Stimulated activated CD8-positive, alpha-beta memory T cell treated with anti-CD3 and anti-CD28 coated beads, Interleukin-15, amount 100 ng/mL, for 48 hours (primary cell): ENCODE results near the gene ASXL2.
"Not testable (repeated sequence)": the region's sequence is repeated elsewhere in the genome, so short reads cannot be mapped to it uniquely, and the experiment has no call there.

Experiments used
- DNase-seq, 2 donors: peaks; one replicate each; pipeline ENCODE4 v3.0.0-alpha.2; 2020; ENCODE audit warnings: low read depth in 2 of 2

Gene ASXL2

GRCh38 chr2:25891672-25892071, 13.4 kb upstream of the ASXL2 start:
- no peak for DNase-seq

GRCh38 chr2:25887624-25888242, 9.4 kb upstream of the ASXL2 start:
- no peak for DNase-seq

DNA sequence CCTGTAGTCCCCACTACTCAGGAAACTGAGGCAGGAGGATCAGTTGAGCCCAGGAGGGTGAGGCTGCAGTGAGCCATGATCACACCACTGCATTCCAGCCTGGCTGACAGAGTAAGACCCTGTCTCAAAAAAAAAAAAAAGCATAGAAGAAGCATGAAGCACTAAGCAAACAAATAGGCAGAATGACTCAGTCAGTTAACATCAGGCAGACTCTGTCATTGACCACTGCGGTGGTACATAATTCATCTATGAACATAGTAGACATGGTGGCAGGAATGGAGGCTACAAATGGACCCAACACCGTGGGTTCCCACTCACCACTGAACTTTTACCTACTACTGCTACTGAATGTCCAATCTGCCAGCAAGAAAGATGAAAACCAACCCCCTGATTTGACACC, 7.6 kb upstream of the ASXL2 start:
- DNase-seq, result no peak

- no peak for DNase-seq
Observed at GRCh38 chr2:25881764-25882163, 3.5 kb upstream of the ASXL2 start.

GRCh38 chr2:25879133-25879730, 945 bp upstream of the ASXL2 start:
- DNase-seq, result no peak

GRCh38 chr2:25877431-25878360, 591 bp downstream of the ASXL2 start:
- peak; percentile 5 to 33 for DNase-seq

DNA sequence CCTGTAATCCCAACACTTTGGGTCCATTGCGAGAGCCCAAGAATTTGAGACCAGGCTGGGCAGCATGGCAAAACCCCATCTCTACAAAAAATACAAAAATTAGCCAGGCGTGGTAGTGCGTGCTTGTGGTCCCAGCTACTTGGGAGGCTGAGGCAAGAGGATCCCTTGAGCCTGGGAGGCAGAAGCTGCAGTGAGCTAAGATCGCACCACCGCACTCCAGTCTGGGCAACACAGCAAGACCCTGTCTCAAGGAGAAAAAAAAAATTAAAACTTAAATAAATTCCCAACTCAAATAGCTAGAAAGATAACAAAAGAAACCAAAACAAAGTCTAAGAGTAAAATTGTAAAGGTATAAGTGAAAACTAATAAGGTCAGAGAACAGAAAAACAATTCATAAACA, 6.2 kb downstream of the ASXL2 start:
- no peak for DNase-seq

- DNase-seq, result no peak
Observed at GRCh38 chr2:25867396-25868003, 10.8 kb downstream of the ASXL2 start.

DNA sequence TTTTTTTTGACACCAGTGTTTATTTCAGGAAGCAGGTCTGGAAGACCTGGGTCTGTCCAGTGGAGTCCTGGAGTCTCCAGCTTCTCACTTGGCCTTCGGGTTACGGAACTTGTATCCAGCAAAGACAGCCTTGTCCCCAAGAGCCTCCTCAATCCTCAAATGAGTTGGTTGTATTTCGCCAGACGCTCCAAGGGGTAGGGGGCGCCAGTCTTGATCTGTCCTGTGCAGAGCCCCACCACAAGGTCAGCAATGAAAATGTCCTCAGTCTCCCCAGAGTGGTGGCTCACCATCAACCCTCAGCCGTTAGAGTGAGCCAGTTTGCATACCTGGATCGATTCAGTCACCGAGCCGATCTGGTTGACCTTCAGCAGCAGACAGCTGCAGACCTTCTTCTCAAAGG, 21.9 kb downstream of the ASXL2 start:
- DNase-seq, result no peak

GRCh38 chr2:25855065-25855464, 23.2 kb downstream of the ASXL2 start:
- no peak for DNase-seq

DNA sequence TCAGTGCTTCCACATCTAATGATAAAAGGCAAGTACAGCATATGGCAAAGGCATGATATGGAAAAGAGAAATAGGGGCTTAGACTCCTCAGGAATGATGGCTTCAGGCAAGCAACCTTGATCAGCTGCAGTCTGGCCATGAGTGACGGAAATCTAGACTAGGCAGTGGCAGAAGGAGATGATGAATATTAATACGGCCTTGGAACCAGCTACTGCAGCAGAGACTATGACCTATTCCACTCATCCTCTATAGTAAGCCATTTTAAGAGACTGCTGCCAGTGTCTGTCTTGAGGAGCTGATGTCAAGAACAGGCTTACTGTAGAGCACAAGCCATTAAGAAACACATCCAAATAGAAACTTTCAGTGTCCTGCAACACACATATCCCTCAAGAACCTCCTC, 23.7 kb downstream of the ASXL2 start:
- DNase-seq, result no peak

- no peak for DNase-seq
Observed at GRCh38 chr2:25853038-25853638, 25.1 kb downstream of the ASXL2 start.

DNA sequence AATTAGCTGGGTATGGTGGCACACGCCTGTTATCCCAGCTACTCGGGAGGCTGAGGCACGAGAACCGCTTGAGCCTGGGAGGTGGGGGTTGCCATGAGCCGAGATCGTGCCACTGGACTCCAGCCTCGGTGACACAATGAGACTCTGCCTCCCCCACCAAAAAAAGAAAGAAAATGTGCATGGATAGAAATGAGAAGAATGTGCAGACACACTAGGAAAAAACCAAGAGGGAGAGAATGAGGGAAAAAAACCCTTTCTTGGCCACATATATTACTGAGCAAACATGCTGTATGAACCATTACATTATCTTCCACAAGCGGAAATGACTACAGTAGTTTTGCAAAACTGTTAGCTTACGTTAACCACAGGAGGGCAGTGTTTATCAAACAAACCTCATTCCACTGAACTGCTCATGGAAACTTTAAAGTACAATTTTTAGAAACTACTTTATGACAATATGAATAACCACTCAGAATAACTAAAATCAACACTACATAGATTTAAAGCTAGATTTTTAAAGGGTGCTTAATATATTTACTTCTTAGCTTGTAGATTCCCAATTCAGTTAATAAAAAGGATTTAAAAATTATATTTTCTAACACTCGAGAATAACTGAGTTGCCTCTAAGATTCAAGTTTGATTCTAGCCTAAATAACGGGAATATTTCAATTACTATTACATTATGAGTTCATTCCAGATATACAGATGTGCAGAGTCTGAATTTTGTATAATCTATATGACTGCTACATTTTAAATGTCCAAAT, 26.4 kb downstream of the ASXL2 start:
- no peak for DNase-seq

DNA sequence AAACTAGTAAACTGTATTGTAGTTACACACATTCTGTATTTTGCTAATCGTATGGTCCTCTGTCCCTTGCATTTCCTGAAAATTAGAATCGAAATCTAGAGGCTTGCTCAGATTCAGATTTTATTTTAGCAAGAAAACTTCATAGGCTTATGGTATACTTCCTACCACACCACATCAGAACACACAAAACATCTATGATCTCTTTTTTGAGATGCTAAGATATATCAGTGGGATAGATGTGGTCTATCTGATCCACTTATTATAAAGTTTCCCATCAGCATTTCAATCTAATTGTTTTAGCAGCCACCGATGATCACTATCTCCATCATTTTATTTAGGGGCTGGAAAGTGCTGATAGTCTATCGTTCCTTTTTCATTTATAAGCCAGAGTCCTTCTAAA, 27.9 kb downstream of the ASXL2 start:
- not testable (repeated sequence) for DNase-seq

- DNase-seq, result not testable (repeated sequence)
Observed at GRCh38 chr2:25849350-25849749, 28.9 kb downstream of the ASXL2 start.

- no peak for DNase-seq
Observed at GRCh38 chr2:25845843-25846505, 32.3 kb downstream of the ASXL2 start.

DNA sequence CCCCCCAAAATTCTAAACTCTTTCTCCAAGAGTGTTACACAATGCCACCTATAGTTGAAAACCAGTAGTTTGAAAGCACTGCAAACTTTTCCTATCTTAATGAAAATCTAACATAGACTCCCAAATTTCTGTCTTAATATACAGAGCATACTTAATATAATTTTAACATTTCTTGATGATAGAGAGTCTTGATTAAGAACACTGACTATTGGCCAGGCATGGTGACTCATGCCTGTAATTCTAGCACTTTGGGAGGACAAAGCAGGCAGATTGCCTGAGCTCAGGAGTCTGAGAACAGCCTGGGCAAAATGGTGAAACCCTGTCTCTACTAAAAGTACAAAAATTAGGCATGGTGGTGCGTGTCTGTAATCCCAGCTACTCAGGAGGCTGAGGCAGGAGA, 34.2 kb downstream of the ASXL2 start:
- DNase-seq, result no peak

DNA sequence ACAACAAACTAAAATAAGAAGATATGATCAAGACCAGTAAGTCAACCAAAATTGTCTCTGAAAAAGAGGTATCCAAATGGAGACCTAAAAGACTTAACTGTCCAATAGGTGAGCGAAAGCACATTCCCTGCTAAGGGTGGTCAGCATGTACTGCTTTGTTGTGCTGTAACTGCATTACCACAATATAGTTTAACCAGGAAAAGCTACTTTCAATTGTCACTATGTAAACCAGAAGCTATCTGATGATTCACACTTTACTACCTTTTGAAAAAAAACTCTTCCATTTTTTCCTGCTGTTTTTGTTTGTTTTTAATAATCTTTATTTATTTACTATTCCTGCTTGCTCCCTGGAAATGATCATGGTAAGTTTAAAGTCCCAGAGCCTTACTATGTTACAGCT, 36.1 kb downstream of the ASXL2 start:
- no peak for DNase-seq

DNA sequence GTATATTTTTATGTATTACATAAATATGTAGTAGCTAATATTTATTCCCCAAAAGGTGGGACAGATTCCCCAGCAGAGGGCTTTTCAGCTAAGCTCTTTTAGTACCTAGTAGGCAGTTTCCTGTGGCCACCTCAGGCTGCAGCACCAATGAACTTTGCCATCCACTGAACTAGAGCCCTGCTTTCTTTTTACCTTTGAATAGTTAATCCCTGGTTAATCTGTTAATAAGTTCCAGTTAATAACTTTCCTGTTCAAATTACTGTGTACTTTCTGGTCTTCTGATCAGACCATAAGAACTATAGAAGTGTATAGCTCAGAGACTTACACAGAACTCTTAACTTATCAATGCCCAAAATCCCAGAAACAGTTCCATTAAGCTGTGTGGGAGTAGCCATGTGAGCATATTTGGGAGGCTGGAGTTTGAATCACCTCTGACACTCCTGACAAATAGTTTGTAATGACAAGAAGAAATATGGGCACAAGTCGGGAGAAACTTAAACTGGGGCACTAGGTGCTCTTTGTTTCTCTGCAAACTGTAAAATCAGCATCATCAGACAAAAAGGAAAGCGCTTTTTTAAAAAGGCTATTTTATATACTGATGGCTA, 40.0 kb downstream of the ASXL2 start:
- no peak for DNase-seq

DNA sequence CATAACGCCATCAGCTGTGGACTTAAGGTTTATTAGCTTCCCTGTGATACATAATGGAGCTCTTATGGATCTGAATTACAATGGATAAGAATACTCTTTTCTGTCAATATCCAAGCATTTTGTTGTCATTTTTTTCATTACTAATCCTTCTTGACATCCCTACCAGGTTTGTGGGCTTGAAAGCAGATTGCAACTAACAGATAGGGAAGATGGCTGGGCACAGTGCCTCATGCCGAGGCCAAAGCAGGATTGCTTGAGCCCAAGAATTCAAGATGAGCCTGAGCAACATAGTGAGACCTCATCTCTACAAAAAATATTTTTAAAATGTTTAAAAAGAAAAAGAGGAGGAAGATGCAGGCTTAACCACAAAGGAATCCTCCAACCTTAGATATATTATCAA, 42.4 kb downstream of the ASXL2 start:
- DNase-seq, result no peak
